Liver (tissue), 9 donors: ENCODE data around the gene EGLN2. TPM values are rescaled to one million over a fixed set of nuclear protein-coding genes. Genes with fewer than 3 reads are reported as not detected.
A peak's percentile ranks its signal among the peaks of the same experiment; 100 is the strongest.

Experiments
- DNase-seq: peaks from one replicate; pipeline ENCODE4 v3.0.0-alpha.2; 2017; ENCODE audit warnings: low spot score
- H3K27ac ChIP-seq, 2 donors: one replicate each; pipeline ENCODE4 v1.7.0; 2013; ENCODE audit warnings: inconsistent platforms in 2 of 2, low read length in 2 of 2, control low read depth in 1 of 2, low read depth in 1 of 2, mild to moderate bottlenecking in 1 of 2
- H3K27me3 ChIP-seq, 4 donors: one replicate each; pipeline versions ENCODE4 v1.6.1 to v1.7.0; 2013; ENCODE audit warnings: low read length in 3 of 4, inconsistent platforms in 1 of 4, mild to moderate bottlenecking in 1 of 4, moderate library complexity in 1 of 4; ENCODE audit not compliant: control insufficient read depth in 4 of 4, insufficient read depth in 4 of 4
- H3K36me3 ChIP-seq, 4 donors: one replicate each; pipeline versions ENCODE4 v1.6.1 to v1.7.0; 2013; ENCODE audit warnings: low read length in 3 of 4, mild to moderate bottlenecking in 3 of 4, low read depth in 1 of 4, moderate library complexity in 1 of 4; ENCODE audit not compliant: control insufficient read depth in 4 of 4, insufficient read depth in 3 of 4
- H3K4me1 ChIP-seq, 4 donors: one replicate each; pipeline versions ENCODE4 v1.6.1 to v1.7.0; 2013; ENCODE audit warnings: low read length in 3 of 4, mild to moderate bottlenecking in 3 of 4, moderate library complexity in 1 of 4; ENCODE audit not compliant: control insufficient read depth in 4 of 4, insufficient read depth in 4 of 4
- H3K4me3 ChIP-seq, 3 donors: one replicate each; pipeline versions ENCODE4 v1.6.1 to v1.7.0; 2013; ENCODE audit warnings: low read length in 3 of 3, control low read depth in 1 of 3, low read depth in 1 of 3, mild to moderate bottlenecking in 1 of 3
- H3K9ac ChIP-seq, 2 donors: one replicate each; pipeline ENCODE4 v1.7.0; 2013; ENCODE audit warnings: low read length in 2 of 2, mild to moderate bottlenecking in 2 of 2, moderate library complexity in 2 of 2, control low read depth in 1 of 2, low read depth in 1 of 2
- H3K9me3 ChIP-seq, 4 donors: one replicate each; pipeline versions ENCODE4 v1.6.1 to v1.7.0; 2013; ENCODE audit warnings: low read length in 3 of 4; ENCODE audit not compliant: control insufficient read depth in 4 of 4
- EGR1 ChIP-seq, 2 donors: IDR thresholded peaks; 2 replicates each; pipeline ENCODE4 v1.6.1; 2016 to 2018; ENCODE audit warnings: antibody characterized with exemption in 2 of 2, low read depth in 2 of 2
- FOXA1 ChIP-seq: IDR thresholded peaks from 2 replicates; pipeline ENCODE4 v1.6.1; 2016; ENCODE audit warnings: antibody characterized with exemption
- FOXA2 ChIP-seq: IDR thresholded peaks from 2 replicates; pipeline ENCODE4 v1.6.1; 2016; ENCODE audit warnings: antibody characterized with exemption
- GABPA ChIP-seq, 2 donors: IDR thresholded peaks in 1 of 2; conservative IDR thresholded peaks in 1 of 2; 2 replicates each; pipeline ENCODE4 v1.6.1; 2016; ENCODE audit warnings: antibody characterized with exemption in 2 of 2, mild to moderate bottlenecking in 1 of 2, moderate library complexity in 1 of 2
- HNF4A ChIP-seq, 2 donors: conservative IDR thresholded peaks; 2 replicates each; pipeline ENCODE4 v1.6.1; 2016; ENCODE audit warnings: antibody characterized with exemption in 2 of 2, mild to moderate bottlenecking in 2 of 2
- HNF4G ChIP-seq: IDR thresholded peaks from 2 replicates; pipeline ENCODE4 v1.6.1; 2016; ENCODE audit warnings: antibody characterized with exemption
- JUND ChIP-seq, 2 donors: IDR thresholded peaks; 2 replicates each; pipeline ENCODE4 v1.6.1; 2016; ENCODE audit warnings: antibody characterized with exemption in 2 of 2
- RAD21 ChIP-seq, 2 donors: IDR thresholded peaks; 2 replicates each; pipeline ENCODE4 v1.6.1; 2016; ENCODE audit warnings: antibody characterized with exemption in 2 of 2, mild to moderate bottlenecking in 2 of 2
- REST ChIP-seq: IDR thresholded peaks from 2 replicates; pipeline ENCODE4 v1.6.1; 2016; ENCODE audit warnings: antibody characterized with exemption, mild to moderate bottlenecking
- RXRA ChIP-seq, 2 donors: IDR thresholded peaks; 2 replicates each; pipeline ENCODE4 v1.6.1; 2017 to 2018; ENCODE audit warnings: antibody characterized with exemption in 2 of 2, mild to moderate bottlenecking in 1 of 2
- SP1 ChIP-seq: IDR thresholded peaks from 2 replicates; pipeline ENCODE4 v1.6.1; 2018; ENCODE audit warnings: antibody characterized with exemption, mild to moderate bottlenecking
- TAF1 ChIP-seq: conservative IDR thresholded peaks from 2 replicates; pipeline ENCODE4 v1.6.1; 2016; ENCODE audit warnings: antibody characterized with exemption, mild to moderate bottlenecking
- YY1 ChIP-seq: IDR thresholded peaks from 2 replicates; pipeline ENCODE4 v1.6.1; 2016; ENCODE audit warnings: antibody characterized with exemption, mild to moderate bottlenecking
- WGBS: extraction: QIAGEN DNeasy Blood & Tissue Kit; methylation state at CpG from one replicate; pipeline ENCODE4 v1.1.7; 2013; 5-methylcytosine and 5-hydroxymethylcytosine counted together
- polyA plus RNA-seq, 2 donors: library from polyadenylated mRNA; stranded (reverse) in 1 of 2; unstranded in 1 of 2; fragments of 200-250 nt in 1 of 2; fragments of >200 nt in 1 of 2; fragmentation: Nextera tagmentation in 1 of 2; extraction: Ambion mirVana in 1 of 2; gene quantifications; one replicate each; pipeline versions ENCODE4 v1.2.1 to v1.2.3, GENCODE V29; 2013 to 2015
- total RNA-seq, 2 donors: library from RNA; depleted of rRNA; stranded (reverse); fragments of >200 nt; gene quantifications; one replicate each; pipeline ENCODE4 v1.2.3, GENCODE V29; 2014
- TF ChIP-seq, protein P1 (sequence below): IDR thresholded peaks from 2 replicates; pipeline ENCODE4 v1.6.1; 2016; ENCODE audit warnings: antibody characterized with exemption
- TF ChIP-seq, protein P2 (sequence below): IDR thresholded peaks from 2 replicates; pipeline ENCODE4 v1.6.1; 2016; ENCODE audit warnings: antibody characterized with exemption
- TF ChIP-seq, protein P3 (sequence below): fragments of 150-350 bp; IDR thresholded peaks from 2 replicates; pipeline ENCODE4 v1.5.1; 2017; ENCODE audit warnings: improper control_type of control experiment, low read depth, low read length; ENCODE audit not compliant: missing input control
- donor health status: healthy.
- donor health status: healthy.
- donor health status: healthy.
- donor health status: healthy.
- donor health status: healthy.

EGLN2 gene
- total and polyA plus RNA-seq, 4 donors, result 34.8 to 56.3 (median 47.7) TPM

DNA sequence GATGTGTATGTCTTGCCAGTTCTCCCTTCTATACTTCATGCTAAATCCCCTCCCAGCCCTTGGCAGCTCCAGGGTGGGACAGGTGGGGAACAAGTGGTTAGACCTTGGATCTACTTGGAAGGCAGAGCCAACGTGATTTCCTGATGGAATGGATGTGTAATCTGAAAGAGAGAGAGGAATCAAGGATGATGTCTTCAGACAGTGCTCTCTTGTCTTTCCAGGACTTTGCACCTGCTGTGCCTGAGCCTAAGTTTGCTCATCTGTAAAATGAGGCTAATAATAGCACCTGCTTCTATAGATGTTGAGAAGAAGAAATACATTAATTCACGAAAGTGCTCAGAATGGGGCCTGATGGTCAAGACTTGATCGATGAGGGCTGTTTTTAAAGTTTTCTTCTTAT is 7.0 kb upstream of the EGLN2 start:
- no peaks in the 10 kb centered on the region for H3K36me3 ChIP-seq
- peaks cover 0 to 19% (median 12%) of the 10 kb centered on the region in 4 donors for H3K4me1 ChIP-seq

GRCh38 chr19:40797166-40797962 is 1.6 kb upstream of the EGLN2 start:
- TF ChIP-seq, protein P1, sequence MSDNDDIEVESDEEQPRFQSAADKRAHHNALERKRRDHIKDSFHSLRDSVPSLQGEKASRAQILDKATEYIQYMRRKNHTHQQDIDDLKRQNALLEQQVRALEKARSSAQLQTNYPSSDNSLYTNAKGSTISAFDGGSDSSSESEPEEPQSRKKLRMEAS, result no peak
- no peak for TF ChIP-seq EGR1 (IDR thresholded peaks at IDR 0.05; ENCODE audit: low read depth in 2 of 2)
- Histone ChIP-seq H3K4me3 (no peak overlapping the region), H3K27me3 (no peaks in the 10 kb centered on the region), H3K4me1 (peaks cover 7 to 39% (median 33%) of the 10 kb centered on the region in 4 donors), H3K9ac (no peak overlapping the region), H3K36me3 (peaks cover 0 to 5% (median 3%) of the 10 kb centered on the region in 4 donors), H3K9me3 (no peaks in the 10 kb centered on the region), H3K27ac (peak overlapping the region; percentile 94 to 98)
- no peak for DNase-seq
- 95% methylated on average over 14 of the region's 14 CpGs for WGBS

More for the DNA sequence above, 7.0 kb upstream of the EGLN2 start:
- no peak overlapping the region for H3K4me3 ChIP-seq
- DNase-seq, result no peak
- WGBS, result 86% methylated on average over 3 of the region's 3 CpGs
- H3K9ac ChIP-seq, result no peak overlapping the region
- H3K9me3 ChIP-seq, result no peaks in the 10 kb centered on the region
- no peak overlapping the region for H3K27ac ChIP-seq
- H3K27me3 ChIP-seq, result no peaks in the 10 kb centered on the region
- TF ChIP-seq RAD21 (IDR thresholded peaks at IDR 0.05), result no peak
- TF ChIP-seq, protein P2, sequence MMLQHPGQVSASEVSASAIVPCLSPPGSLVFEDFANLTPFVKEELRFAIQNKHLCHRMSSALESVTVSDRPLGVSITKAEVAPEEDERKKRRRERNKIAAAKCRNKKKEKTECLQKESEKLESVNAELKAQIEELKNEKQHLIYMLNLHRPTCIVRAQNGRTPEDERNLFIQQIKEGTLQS, result no peak
- TF ChIP-seq TAF1, result no peak
- TF ChIP-seq HNF4A (conservative IDR thresholded peaks at IDR 0.05), result no peak
- TF ChIP-seq, protein P1, result no peak
- TF ChIP-seq HNF4G, result no peak
- TF ChIP-seq YY1, result no peak
- TF ChIP-seq SP1, result no peak
- no peak for TF ChIP-seq GABPA (IDR thresholded peaks at IDR 0.05 in 1 of 2, conservative IDR thresholded peaks at IDR 0.05 in 1 of 2)

DNA sequence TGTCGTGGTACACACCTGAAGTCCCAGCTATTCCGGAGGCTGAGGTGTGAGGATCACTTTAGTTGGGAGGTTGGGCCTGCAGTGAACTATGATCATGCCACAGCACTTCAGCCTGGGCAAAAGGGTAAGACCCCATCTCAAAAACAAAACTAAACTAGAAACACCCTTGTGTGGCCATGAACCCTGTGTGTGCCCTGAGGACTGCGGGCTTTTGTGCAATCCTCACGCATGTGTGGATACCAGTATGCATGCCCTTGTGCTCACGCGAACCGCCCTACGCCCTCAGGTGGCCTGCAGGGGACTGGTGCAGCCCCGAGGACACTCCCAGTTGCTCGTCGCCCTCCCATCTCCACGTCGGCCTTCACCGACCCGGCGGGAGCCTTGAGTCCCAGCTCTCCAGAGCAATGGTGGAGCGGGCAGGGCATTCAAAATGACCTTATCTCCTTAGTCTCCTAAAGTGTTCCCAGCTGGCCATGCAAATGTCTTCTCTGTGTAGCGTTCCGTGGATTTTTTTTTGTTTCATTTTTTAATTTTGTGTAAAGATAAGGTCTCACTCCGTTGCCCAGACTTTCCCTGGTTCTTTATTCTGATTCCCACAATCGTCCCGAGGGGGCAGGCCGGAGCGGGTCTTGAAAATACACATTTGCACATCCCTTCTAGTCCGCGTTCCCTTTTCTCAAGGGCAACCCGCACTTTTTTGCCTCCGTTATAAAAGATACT is 868 bp upstream of the EGLN2 start:
- 8% methylated on average over 28 of the region's 28 CpGs for WGBS
- peaks cover 14 to 42% (median 38%) of the 10 kb centered on the region in 4 donors for H3K4me1 ChIP-seq
- TF ChIP-seq YY1, result no peak
- no peak for TF ChIP-seq FOXA2
- TF ChIP-seq FOXA1, result no peak
- TF ChIP-seq HNF4G, result no peak
- TF ChIP-seq HNF4A (conservative IDR thresholded peaks at IDR 0.05), result peak; percentile 86 to 88
- TF ChIP-seq RAD21 (IDR thresholded peaks at IDR 0.05), result peak; percentile 15 to 67
- TF ChIP-seq, protein P3, sequence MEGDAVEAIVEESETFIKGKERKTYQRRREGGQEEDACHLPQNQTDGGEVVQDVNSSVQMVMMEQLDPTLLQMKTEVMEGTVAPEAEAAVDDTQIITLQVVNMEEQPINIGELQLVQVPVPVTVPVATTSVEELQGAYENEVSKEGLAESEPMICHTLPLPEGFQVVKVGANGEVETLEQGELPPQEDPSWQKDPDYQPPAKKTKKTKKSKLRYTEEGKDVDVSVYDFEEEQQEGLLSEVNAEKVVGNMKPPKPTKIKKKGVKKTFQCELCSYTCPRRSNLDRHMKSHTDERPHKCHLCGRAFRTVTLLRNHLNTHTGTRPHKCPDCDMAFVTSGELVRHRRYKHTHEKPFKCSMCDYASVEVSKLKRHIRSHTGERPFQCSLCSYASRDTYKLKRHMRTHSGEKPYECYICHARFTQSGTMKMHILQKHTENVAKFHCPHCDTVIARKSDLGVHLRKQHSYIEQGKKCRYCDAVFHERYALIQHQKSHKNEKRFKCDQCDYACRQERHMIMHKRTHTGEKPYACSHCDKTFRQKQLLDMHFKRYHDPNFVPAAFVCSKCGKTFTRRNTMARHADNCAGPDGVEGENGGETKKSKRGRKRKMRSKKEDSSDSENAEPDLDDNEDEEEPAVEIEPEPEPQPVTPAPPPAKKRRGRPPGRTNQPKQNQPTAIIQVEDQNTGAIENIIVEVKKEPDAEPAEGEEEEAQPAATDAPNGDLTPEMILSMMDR, result peak; percentile 36
- peak; percentile 96 to 99 for TF ChIP-seq RXRA (IDR thresholded peaks at IDR 0.05)
- peak; percentile 89 for TF ChIP-seq SP1
- TF ChIP-seq, protein P1, result peak; percentile 79
- TF ChIP-seq REST, result peak; percentile 68
- TF ChIP-seq EGR1 (IDR thresholded peaks at IDR 0.05; ENCODE audit: low read depth in 2 of 2), result no peak
- peak in 1 of 2 donors; percentile 16 for TF ChIP-seq JUND (IDR thresholded peaks at IDR 0.05)
- TF ChIP-seq, protein P2, result no peak

More for the DNA sequence above, 868 bp upstream of the EGLN2 start:
- H3K9ac ChIP-seq, result peak overlapping the region; percentile 56 to 88
- no peaks in the 10 kb centered on the region for H3K9me3 ChIP-seq
- H3K27ac ChIP-seq, result peak overlapping the region; percentile 94 to 98
- H3K27me3 ChIP-seq, result no peaks in the 10 kb centered on the region
- H3K36me3 ChIP-seq, result peaks cover 0 to 5% (median 3%) of the 10 kb centered on the region in 4 donors
- peak; percentile 73 for DNase-seq
- H3K4me3 ChIP-seq, result peak overlapping the region; percentile 3 to 68 (median 35)
